CD14-positive monocyte (primary cell): ENCODE data around the gene CDH22. TPM values are rescaled to one million over a fixed set of nuclear protein-coding genes. Genes with fewer than 3 reads are reported as not detected.

Source experiments
- DNase-seq, 3 donors: peaks; one replicate each; pipeline ENCODE4 v3.0.0-alpha.2; 2011 to 2022
- H2AFZ ChIP-seq: 2 replicates; pipeline ENCODE4 v1.6.0; 2012; ENCODE audit warnings: mild to moderate bottlenecking, low read depth, low read length, inconsistent platforms; ENCODE audit not compliant: insufficient read depth, poor library complexity, severe bottlenecking
- H3K27ac ChIP-seq, 2 donors: 1 replicate in 1 of 2; 2 replicates in 1 of 2; pipeline ENCODE4 v1.5.1; 2012 to 2013; ENCODE audit warnings: low read length in 2 of 2, control low read depth in 1 of 2, inconsistent platforms in 1 of 2, low read depth in 1 of 2, mild to moderate bottlenecking in 1 of 2
- H3K27me3 ChIP-seq, 2 donors: one replicate each; pipeline versions ENCODE4 v1.6.0 to v1.6.1; 2011 to 2013; ENCODE audit warnings: low read length in 2 of 2; ENCODE audit not compliant: control insufficient read depth in 2 of 2, insufficient read depth in 2 of 2
- H3K36me3 ChIP-seq, 2 donors: replicated peaks in 1 of 2; 1 replicate in 1 of 2; 2 replicates in 1 of 2; pipeline versions ENCODE4 v1.5.1 to v1.6.1; 2012 to 2013; ENCODE audit warnings: low read length in 2 of 2, control low read depth in 1 of 2, inconsistent platforms in 1 of 2, mild to moderate bottlenecking in 1 of 2; ENCODE audit not compliant: insufficient read depth in 2 of 2, control insufficient read depth in 1 of 2
- H3K4me1 ChIP-seq, 2 donors: 1 replicate in 1 of 2; 2 replicates in 1 of 2; pipeline versions ENCODE4 v1.5.1 to v1.6.1; 2012 to 2013; ENCODE audit warnings: low read length in 2 of 2, control low read depth in 1 of 2, inconsistent platforms in 1 of 2, mild to moderate bottlenecking in 1 of 2, moderate library complexity in 1 of 2; ENCODE audit not compliant: insufficient read depth in 2 of 2, control insufficient read depth in 1 of 2
- H3K4me2 ChIP-seq: replicated peaks from 2 replicates; pipeline ENCODE3; 2012; ENCODE audit warnings: low read length, moderate library complexity, mild to moderate bottlenecking; ENCODE audit not compliant: poor library complexity, severe bottlenecking; ENCODE audit errors: extremely low read depth
- H3K4me3 ChIP-seq, 3 experiments: fragments of 200-600 bp in 1 of 3; sonication (generic) in 1 of 3; replicated peaks in 1 of 3; 1 replicate in 2 of 3; 2 replicates in 1 of 3; pipeline ENCODE4 v1.5.1; 2011 to 2013; ENCODE audit warnings: low read length in 3 of 3, mild to moderate bottlenecking in 3 of 3, control low read depth in 2 of 3, low read depth in 2 of 3, inconsistent platforms in 1 of 3, moderate library complexity in 1 of 3
- H3K79me2 ChIP-seq: 2 replicates; pipeline ENCODE4 v1.6.0; 2012; ENCODE audit warnings: mild to moderate bottlenecking, control low read depth, inconsistent platforms, low read length, moderate library complexity; ENCODE audit not compliant: insufficient read depth
- H3K9ac ChIP-seq: 2 replicates; pipeline ENCODE4 v1.6.0; 2017; ENCODE audit warnings: low read length, mild to moderate bottlenecking; ENCODE audit not compliant: insufficient read depth, poor library complexity, severe bottlenecking
- H3K9me3 ChIP-seq, 2 donors: replicated peaks in 1 of 2; 1 replicate in 1 of 2; 2 replicates in 1 of 2; pipeline versions ENCODE4 v1.5.1 to v1.6.1; 2012 to 2013; ENCODE audit warnings: low read length in 2 of 2, control low read depth in 1 of 2; ENCODE audit not compliant: control insufficient read depth in 1 of 2, insufficient read depth in 1 of 2
- H4K20me1 ChIP-seq: 2 replicates; pipeline ENCODE4 v1.6.0; 2012; ENCODE audit warnings: mild to moderate bottlenecking, low read length, control low read depth, moderate library complexity; ENCODE audit not compliant: insufficient read depth
- H3K27ac Mint-ChIP-seq, 7 donors: one replicate each; pipeline ENCODE4 v1.8.0; 2020; ENCODE audit warnings: mild to moderate bottlenecking in 7 of 7, mixed read lengths in 7 of 7, moderate library complexity in 6 of 7, inconsistent platforms in 2 of 7
- H3K27me3 Mint-ChIP-seq, 3 donors: one replicate each; pipeline ENCODE4 v1.8.0; 2021 to 2022; ENCODE audit warnings: low read depth in 3 of 3, mild to moderate bottlenecking in 3 of 3, mixed read lengths in 3 of 3, moderate library complexity in 3 of 3, inconsistent platforms in 1 of 3
- H3K36me3 Mint-ChIP-seq, 2 donors: one replicate each; pipeline ENCODE4 v1.8.0; 2020; ENCODE audit warnings: mixed read lengths in 2 of 2, inconsistent platforms in 1 of 2, mild to moderate bottlenecking in 1 of 2
- H3K4me1 Mint-ChIP-seq: one replicate; pipeline ENCODE4 v1.8.0; 2020; ENCODE audit warnings: mild to moderate bottlenecking, mixed read lengths
- H3K4me3 Mint-ChIP-seq, 2 donors: one replicate each; pipeline ENCODE4 v1.8.0; 2020; ENCODE audit warnings: mild to moderate bottlenecking in 2 of 2, mixed read lengths in 2 of 2, moderate library complexity in 1 of 2
- H3K9me3 Mint-ChIP-seq, 7 donors: one replicate each; pipeline ENCODE4 v1.8.0; 2020 to 2022; ENCODE audit warnings: mixed read lengths in 7 of 7, mild to moderate bottlenecking in 6 of 7, moderate library complexity in 6 of 7, inconsistent platforms in 2 of 7
- WGBS: methylation state at CpG from one replicate; pipeline ENCODE4 v1.1.5; 2013; ENCODE audit warnings: missing lambda C conversion rate; ENCODE audit not compliant: insufficient coverage; 5-methylcytosine and 5-hydroxymethylcytosine counted together
- intact Hi-C, 2 donors: fragments of 100-400 bp; cut with micrococcal nuclease; formaldehyde crosslinking; loops; one replicate each; pipeline versions ENCODE4 v1.15.0 to v1.15.1; 2023
- polyA plus RNA-seq, 3 donors: library from polyadenylated mRNA; depleted of rRNA in 1 of 3; unstranded in 2 of 3; stranded (reverse) in 1 of 3; fragments of 300-500 nt in 2 of 3; fragments of >200 nt in 1 of 3; fragmentation: Illumina TruSeq in 2 of 3; gene quantifications; 1 replicate in 2 of 3; 2 replicates in 1 of 3; pipeline ENCODE4 v1.2.3, GENCODE V29; 2012 to 2021
- TF ChIP-seq, protein P1 (sequence below): fragments of 200-600 bp; IDR thresholded peaks from one replicate; pipeline ENCODE4 v1.8.0; 2022; ENCODE audit warnings: antibody characterized with exemption, mild to moderate bottlenecking

Gene CDH22
- polyA plus RNA-seq, 3 donors, result not detected

DNA sequence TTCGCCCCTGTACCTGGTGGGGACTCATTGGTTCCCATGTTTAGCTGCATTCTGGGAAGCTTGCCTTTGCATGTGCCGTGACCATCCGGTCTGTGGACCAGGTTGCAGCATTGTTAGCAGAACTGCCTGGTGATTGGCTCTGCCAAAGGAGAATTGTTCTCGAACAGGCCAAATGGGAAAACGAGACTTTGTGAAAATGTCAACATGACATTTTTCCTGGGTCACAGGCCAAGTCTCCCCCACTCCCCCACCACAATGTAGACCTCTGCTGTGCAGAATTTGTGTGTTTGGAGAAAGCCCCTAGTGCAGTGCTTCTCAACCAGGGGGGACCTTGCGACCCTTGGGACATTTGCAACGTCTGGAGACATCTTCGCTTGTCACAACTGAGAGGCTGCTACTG, 23.2 kb downstream of the CDH22 start:
- H3K4me3 Mint-ChIP-seq, result peak overlapping the region; percentile 11 to 37
- peak overlapping the region in 1 of 7 donors; percentile 27 for H3K27ac Mint-ChIP-seq
- H3K9ac ChIP-seq, result no peak overlapping the region

DNA sequence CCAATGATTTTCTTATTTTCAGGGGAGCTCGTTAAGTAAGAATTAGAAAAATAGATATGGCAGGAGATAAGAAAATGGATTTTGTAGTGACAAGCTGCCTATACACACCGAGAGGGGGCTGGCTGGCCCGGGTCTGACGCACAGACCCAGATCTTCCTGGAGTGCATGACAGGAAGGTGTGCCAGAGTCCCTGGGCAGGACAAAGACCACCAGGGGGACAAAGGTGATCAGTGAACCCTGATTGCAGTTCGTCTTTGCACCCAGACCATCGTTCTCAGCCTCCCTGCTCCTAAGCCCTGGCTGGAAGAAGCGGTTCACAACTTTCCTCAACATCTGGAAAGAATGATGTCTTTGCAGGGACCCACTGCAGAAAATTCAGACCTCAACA, 24.3 kb downstream of the CDH22 start:
- no peak overlapping the region for H3K9ac ChIP-seq
- no peaks in the 10 kb centered on the region for H3K4me1 ChIP-seq
- no peaks in the 10 kb centered on the region for H3K79me2 ChIP-seq
- Mint-ChIP-seq H3K4me1 (peaks cover 3% of the 10 kb centered on the region), H3K4me3 (no peak overlapping the region), H3K9me3 (peaks cover 0 to under 1% (median 0%) of the 10 kb centered on the region in 7 donors), H3K27me3 (peaks cover 10 to 23% (median 20%) of the 10 kb centered on the region in 3 donors), H3K27ac (no peak overlapping the region), H3K36me3 (no peaks in the 10 kb centered on the region)
- DNase-seq, result no peak
- 59% methylated on average over 7 of the region's 7 CpGs for WGBS
- H4K20me1 ChIP-seq, result no peaks in the 10 kb centered on the region
- peaks cover 0 to 15% of the 10 kb centered on the region in 2 donors for H3K27me3 ChIP-seq
- H3K4me2 ChIP-seq, result no peak overlapping the region
- TF ChIP-seq, protein P1, sequence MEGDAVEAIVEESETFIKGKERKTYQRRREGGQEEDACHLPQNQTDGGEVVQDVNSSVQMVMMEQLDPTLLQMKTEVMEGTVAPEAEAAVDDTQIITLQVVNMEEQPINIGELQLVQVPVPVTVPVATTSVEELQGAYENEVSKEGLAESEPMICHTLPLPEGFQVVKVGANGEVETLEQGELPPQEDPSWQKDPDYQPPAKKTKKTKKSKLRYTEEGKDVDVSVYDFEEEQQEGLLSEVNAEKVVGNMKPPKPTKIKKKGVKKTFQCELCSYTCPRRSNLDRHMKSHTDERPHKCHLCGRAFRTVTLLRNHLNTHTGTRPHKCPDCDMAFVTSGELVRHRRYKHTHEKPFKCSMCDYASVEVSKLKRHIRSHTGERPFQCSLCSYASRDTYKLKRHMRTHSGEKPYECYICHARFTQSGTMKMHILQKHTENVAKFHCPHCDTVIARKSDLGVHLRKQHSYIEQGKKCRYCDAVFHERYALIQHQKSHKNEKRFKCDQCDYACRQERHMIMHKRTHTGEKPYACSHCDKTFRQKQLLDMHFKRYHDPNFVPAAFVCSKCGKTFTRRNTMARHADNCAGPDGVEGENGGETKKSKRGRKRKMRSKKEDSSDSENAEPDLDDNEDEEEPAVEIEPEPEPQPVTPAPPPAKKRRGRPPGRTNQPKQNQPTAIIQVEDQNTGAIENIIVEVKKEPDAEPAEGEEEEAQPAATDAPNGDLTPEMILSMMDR, result no peak
- no peak overlapping the region for H3K4me3 ChIP-seq
- no peak overlapping the region for H2AFZ ChIP-seq
- intact Hi-C loops, result no loop called here
- no peaks in the 10 kb centered on the region for H3K36me3 ChIP-seq
- no peaks in the 10 kb centered on the region for H3K9me3 ChIP-seq
- H3K27ac ChIP-seq, result no peak overlapping the region

More for the DNA sequence above, 23.2 kb downstream of the CDH22 start:
- H3K4me1 ChIP-seq, result no peaks in the 10 kb centered on the region
- no peaks in the 10 kb centered on the region for H3K9me3 ChIP-seq
- H3K4me3 ChIP-seq, result no peak overlapping the region
- DNase-seq, result no peak
- no peak overlapping the region for H3K4me2 ChIP-seq
- no peak overlapping the region for H2AFZ ChIP-seq
- Mint-ChIP-seq H3K4me1 (peaks cover 3% of the 10 kb centered on the region), H3K9me3 (no peaks in the 10 kb centered on the region), H3K36me3 (no peaks in the 10 kb centered on the region), H3K27me3 (peaks cover 11 to 21% (median 16%) of the 10 kb centered on the region in 3 donors)
- H3K79me2 ChIP-seq, result no peaks in the 10 kb centered on the region
- H4K20me1 ChIP-seq, result no peaks in the 10 kb centered on the region
- intact Hi-C loops, result no loop called here
- H3K27ac ChIP-seq, result no peak overlapping the region
- WGBS, result 88% methylated on average over 4 of the region's 8 CpGs
- H3K36me3 ChIP-seq, result no peaks in the 10 kb centered on the region
- TF ChIP-seq, protein P1, result no peak
- H3K27me3 ChIP-seq, result peaks cover 0 to 13% of the 10 kb centered on the region in 2 donors
